Measurements from ENCODE around the gene EME2.

GRCh38 chr16:1807626-1808025 lies 35.0 kb downstream of the EME2 start:
- TF ChIP-seq ZMAT5 (CRISPR knock-in tag; IDR thresholded peaks at IDR 0.05; ENCODE audit: borderline replicate concordance, low read depth), result no peak
- no peak for TF ChIP-seq POLR2A (IDR thresholded peaks at IDR 0.05; ENCODE audit: insufficient read depth in 1 of 2, low read depth in 2 of 2, low read length in 2 of 2)

All from HepG2 (cell line).